HuH-7 (cell line): ENCODE data around the gene DTD2.
"Not testable (repeated sequence)": the region's sequence is repeated elsewhere in the genome, so short reads cannot be mapped to it uniquely, and the experiment has no call there.

Experiments used
- DNase-seq: peaks from one replicate; pipeline ENCODE4 v3.0.0; 2011; ENCODE audit warnings: low spot score

DTD2 gene

GRCh38 chr14:31441273-31442111, 15.8 kb downstream of the DTD2 start:
- no peak for DNase-seq

- DNase-seq: no peak
Observed at GRCh38 chr14:31440280-31440679, 17.0 kb downstream of the DTD2 start.

GRCh38 chr14:31439561-31439960, 17.7 kb downstream of the DTD2 start:
- no peak for DNase-seq

- DNase-seq: not testable (repeated sequence)
Observed at GRCh38 chr14:31437045-31437691, 20.1 kb downstream of the DTD2 start.

GRCh38 chr14:31435276-31435675, 22.0 kb downstream of the DTD2 start:
- no peak for DNase-seq

GRCh38 chr14:31430634-31431264, 26.6 kb downstream of the DTD2 start:
- DNase-seq: no peak

GRCh38 chr14:31429791-31430190, 27.5 kb downstream of the DTD2 start:
- DNase-seq: no peak

GRCh38 chr14:31428011-31428410, 29.3 kb downstream of the DTD2 start:
- DNase-seq: no peak

GRCh38 chr14:31426663-31427062, 30.6 kb downstream of the DTD2 start:
- DNase-seq: no peak

- DNase-seq: no peak
Observed at GRCh38 chr14:31425905-31426304, 31.4 kb downstream of the DTD2 start.

- no peak for DNase-seq
Observed at GRCh38 chr14:31421200-31421599, 36.1 kb downstream of the DTD2 start.

- DNase-seq: peak; percentile 100
Observed at GRCh38 chr14:31420319-31421111, 36.8 kb downstream of the DTD2 start, which contains the start of gene HEATR5A. Gene HEATR5A, minus strand, starts transcription at chr14:31420550. Its CDS starts 17,575 bp downstream, at chr14:31402975.

- peak; percentile 96 for DNase-seq
Observed at GRCh38 chr14:31419967-31420318, 37.4 kb downstream of the DTD2 start.

- no peak for DNase-seq
Observed at GRCh38 chr14:31419179-31419966, 37.9 kb downstream of the DTD2 start.

GRCh38 chr14:31418440-31418839, 38.9 kb downstream of the DTD2 start:
- no peak for DNase-seq

- DNase-seq: no peak
Observed at GRCh38 chr14:31414190-31414833, 43.0 kb downstream of the DTD2 start.

- no peak for DNase-seq
Observed at GRCh38 chr14:31411218-31411727, 46.0 kb downstream of the DTD2 start.

- DNase-seq: no peak
Observed at GRCh38 chr14:31410048-31410650, 47.2 kb downstream of the DTD2 start.

GRCh38 chr14:31408421-31408820, 48.9 kb downstream of the DTD2 start:
- no peak for DNase-seq

GRCh38 chr14:31405599-31406232, 51.6 kb downstream of the DTD2 start:
- DNase-seq: peak; percentile 68
